CD4-positive, alpha-beta T cell treated with Interleukin-17A for 4 hours (primary cell): ENCODE data around the gene PCSK6.
"Not testable (repeated sequence)": the region's sequence is repeated elsewhere in the genome, so short reads cannot be mapped to it uniquely, and the experiment has no call there.

Experiments
- DNase-seq: peaks from one replicate; pipeline ENCODE4 v3.0.0-alpha.2; 2020; ENCODE audit warnings: mixed read lengths

PCSK6 gene

GRCh38 chr15:101427606-101428487 is 61.7 kb downstream of the PCSK6 start:
- DNase-seq = no peak

GRCh38 chr15:101426761-101427333 is 62.7 kb downstream of the PCSK6 start:
- no peak for DNase-seq

- DNase-seq = no peak
These were observed 63.6 kb downstream of the PCSK6 start for GRCh38 chr15:101425787-101426365.

- DNase-seq = no peak
These were observed 64.5 kb downstream of the PCSK6 start for GRCh38 chr15:101424984-101425383.

GRCh38 chr15:101420232-101420631 is 69.3 kb downstream of the PCSK6 start:
- DNase-seq = no peak

GRCh38 chr15:101416475-101416874 is 73.0 kb downstream of the PCSK6 start:
- DNase-seq = not testable (repeated sequence)

GRCh38 chr15:101413239-101413638 is 76.3 kb downstream of the PCSK6 start:
- no peak for DNase-seq

- DNase-seq = no peak
These were observed 77.9 kb downstream of the PCSK6 start for GRCh38 chr15:101411581-101411980.

GRCh38 chr15:101411085-101411484 is 78.4 kb downstream of the PCSK6 start:
- DNase-seq = no peak

GRCh38 chr15:101410612-101411011 is 78.9 kb downstream of the PCSK6 start:
- DNase-seq = no peak

- DNase-seq = no peak
These were observed 79.9 kb downstream of the PCSK6 start for GRCh38 chr15:101409621-101410020.

GRCh38 chr15:101407966-101408775 is 81.3 kb downstream of the PCSK6 start:
- no peak for DNase-seq

- no peak for DNase-seq
These were observed 82.1 kb downstream of the PCSK6 start for GRCh38 chr15:101407439-101407838.

GRCh38 chr15:101406526-101407195 is 82.8 kb downstream of the PCSK6 start:
- no peak for DNase-seq

- DNase-seq = no peak
These were observed 83.5 kb downstream of the PCSK6 start for GRCh38 chr15:101406036-101406435.

- DNase-seq = no peak
These were observed 85.3 kb downstream of the PCSK6 start for GRCh38 chr15:101404245-101404644.

- DNase-seq = not testable (repeated sequence)
These were observed 86.6 kb downstream of the PCSK6 start for GRCh38 chr15:101402883-101403282.

- no peak for DNase-seq
These were observed 88.2 kb downstream of the PCSK6 start for GRCh38 chr15:101401286-101401685.

GRCh38 chr15:101399431-101399830 is 90.1 kb downstream of the PCSK6 start:
- no peak for DNase-seq

- no peak for DNase-seq
These were observed 91.3 kb downstream of the PCSK6 start for GRCh38 chr15:101398247-101398646.

GRCh38 chr15:101397521-101398003 is 91.9 kb downstream of the PCSK6 start:
- DNase-seq = no peak
